HG03575 (cell line): ENCODE data around the gene CCDC24.

Source experiments
- ATAC-seq: cut with Tn5 transposase; IDR thresholded peaks from one replicate; pipeline ENCODE4 v1.9.1; 2021; ENCODE audit not compliant: unreplicated experiment, insufficient number of reproducible peaks, low FRiP score; ENCODE audit errors: extremely low read depth

CCDC24 gene

DNA sequence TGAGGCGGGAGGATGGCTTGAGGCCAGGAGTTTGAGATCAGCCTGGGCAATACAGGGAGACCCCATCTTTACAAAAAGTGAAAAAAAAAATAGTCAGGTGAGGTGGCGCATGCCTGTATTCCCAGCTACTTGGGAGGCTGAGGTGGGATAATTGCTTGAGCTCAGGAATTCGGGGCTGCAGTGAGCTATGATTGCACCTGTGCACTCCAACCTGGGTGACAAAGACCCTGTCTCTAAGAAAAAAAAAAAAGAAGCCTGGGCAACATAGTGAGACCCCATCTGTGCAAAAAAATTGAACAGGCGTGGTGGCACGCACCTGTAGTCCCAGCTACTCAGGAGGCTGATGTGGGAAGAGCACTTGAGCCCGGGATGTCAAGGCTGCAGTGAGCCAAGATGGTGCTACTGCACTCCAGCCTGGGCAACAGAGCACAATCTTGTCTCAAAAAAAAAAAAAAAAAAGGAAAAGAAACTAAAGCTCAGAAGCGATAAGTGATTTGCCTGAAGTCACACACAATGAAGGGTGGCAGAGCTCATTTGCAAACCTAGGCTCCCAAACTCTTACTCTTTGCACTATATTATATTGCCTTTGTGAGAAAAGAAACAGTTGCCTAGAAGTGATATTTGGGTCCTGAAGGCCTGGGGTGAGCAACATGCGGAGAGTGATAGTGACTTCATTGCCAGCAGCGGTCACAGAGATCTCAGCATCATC, 2.0 kb downstream of the CCDC24 start:
- no peak for ATAC-seq

GRCh38 chr1:43994071-43994470, 2.7 kb downstream of the CCDC24 start:
- no peak for ATAC-seq

DNA sequence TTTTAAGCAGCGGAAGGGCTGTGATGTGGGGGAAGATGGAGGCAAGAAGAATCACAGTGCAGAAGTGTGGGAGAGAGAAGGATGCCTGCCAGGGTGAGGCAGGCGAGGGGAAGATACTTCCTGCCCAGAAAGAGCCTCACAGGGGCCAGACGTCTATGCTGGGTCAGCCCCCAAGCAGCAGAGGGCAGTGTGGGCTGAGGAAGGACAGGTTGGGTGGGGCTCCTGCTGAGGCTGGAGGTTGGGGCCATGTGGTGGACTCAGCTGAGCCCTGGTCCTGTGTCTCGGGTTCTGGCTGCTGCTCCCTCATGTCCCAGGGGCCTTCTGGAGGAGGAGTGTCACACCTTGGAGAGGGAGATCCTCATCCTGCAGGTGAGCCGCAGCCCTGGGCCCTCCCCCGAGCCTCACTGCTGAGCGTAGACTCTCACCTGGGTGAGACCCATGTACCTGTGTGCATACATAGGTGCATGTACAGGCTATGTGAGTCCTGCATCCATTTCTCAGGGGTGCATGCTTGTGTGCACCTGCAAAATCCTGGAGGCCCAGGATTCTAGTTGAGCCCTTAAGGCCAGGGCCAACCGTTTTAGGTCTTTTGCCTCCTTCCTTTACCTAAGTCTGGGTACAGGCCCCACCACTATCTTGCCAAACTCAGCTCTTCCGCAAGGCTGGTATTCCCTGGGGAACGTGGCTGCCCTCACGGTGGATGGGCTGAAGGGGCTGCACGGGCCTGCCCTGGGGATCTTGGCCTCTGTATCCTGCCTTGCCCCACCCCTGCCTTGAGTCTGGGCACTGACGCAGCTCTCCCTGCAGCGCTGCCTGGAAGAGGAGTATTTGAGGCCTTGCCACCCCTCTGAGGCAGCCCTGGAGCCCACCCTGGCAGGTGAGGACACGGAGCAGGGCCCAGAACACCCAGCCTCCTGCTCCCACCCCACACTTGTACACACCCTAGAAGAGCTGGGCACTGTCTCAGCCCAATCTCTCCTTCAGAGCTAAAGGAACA, 3.7 kb downstream of the CCDC24 start:
- no peak for ATAC-seq

GRCh38 chr1:43995984-43996732, 4.8 kb downstream of the CCDC24 start:
- no peak for ATAC-seq

GRCh38 chr1:43996733-43997115, 5.3 kb downstream of the CCDC24 start:
- no peak for ATAC-seq

GRCh38 chr1:43997295-43997999, 6.0 kb downstream of the CCDC24 start:
- no peak for ATAC-seq

GRCh38 chr1:43998000-43998378, 6.6 kb downstream of the CCDC24 start:
- ATAC-seq: no peak

- no peak for ATAC-seq
These were observed 8.1 kb downstream of the CCDC24 start for GRCh38 chr1:43999455-43999854.

DNA sequence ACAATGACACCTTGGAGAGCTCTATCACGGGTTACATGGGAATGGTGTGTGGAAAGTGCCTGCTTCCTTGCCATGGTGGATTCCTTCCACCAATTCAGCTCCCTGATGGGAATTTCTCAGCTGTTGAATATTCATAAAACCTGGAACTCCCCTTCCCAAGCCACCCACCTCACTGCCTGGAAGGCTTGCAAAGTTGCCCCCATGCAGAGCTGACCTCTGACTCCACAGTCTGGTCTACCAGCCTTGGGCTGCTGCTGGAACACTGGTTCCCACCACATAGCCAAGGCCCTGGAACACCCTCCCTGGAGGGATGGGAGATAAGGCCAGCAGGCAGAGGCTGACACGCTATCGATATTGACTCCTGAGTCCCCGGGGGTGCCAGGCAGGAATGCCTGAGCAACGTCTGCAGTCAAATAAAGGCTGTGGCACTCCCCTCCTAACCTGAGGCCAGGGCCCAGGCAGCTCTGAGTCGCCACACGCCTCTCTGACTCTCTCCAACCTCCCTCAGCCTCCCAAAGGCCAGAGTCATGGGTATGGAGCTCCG, 8.8 kb downstream of the CCDC24 start:
- ATAC-seq: no peak

- ATAC-seq: no peak
These were observed 10.8 kb downstream of the CCDC24 start for GRCh38 chr1:44002165-44002564.

DNA sequence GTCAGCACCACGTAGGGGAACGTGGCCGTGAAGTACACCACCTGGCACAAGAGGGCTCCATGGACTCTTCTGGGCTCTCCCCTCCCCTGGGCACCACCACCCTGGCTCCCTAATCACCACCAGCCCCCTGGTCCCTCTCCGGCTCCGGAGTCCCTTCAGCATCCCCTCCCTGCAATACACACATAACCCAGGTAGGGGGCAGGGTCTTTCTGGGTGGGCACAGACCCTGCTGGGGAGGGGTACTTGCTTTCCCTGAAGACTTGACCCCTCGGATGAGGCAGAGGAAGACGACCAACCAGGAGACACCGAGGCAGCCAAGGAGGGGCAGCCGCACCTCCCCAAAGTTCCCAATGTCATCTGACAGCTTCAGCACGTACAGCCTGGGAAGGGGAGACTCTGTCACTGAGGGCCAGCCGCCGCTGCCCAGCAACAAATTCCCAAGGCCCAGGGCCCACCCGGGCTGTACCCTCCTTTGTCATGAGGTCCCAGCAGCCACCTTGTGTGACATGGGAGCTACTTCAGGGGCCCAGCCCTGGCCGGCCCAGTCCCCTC, 11.3 kb downstream of the CCDC24 start:
- ATAC-seq: no peak

DNA sequence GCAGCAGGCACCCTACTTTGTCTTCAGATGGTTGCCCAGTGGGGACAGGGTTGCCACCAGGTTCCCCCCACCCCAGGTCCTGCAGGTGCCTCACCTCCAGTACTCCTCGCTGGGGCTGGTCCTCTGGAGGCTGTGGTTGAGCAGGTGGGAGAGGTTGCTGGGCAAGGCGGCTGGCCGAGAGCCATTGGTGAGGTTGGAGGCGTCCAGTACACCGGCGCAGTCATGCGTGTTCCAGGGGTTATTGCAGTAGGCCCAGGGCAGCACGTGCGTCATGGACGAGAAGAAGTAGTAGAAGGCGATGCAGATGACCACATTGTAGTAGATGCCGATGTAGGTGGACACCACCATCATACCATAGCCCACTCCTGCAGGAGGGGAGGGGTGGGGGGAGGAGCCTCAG, 16.9 kb downstream of the CCDC24 start:
- ATAC-seq: no peak

DNA sequence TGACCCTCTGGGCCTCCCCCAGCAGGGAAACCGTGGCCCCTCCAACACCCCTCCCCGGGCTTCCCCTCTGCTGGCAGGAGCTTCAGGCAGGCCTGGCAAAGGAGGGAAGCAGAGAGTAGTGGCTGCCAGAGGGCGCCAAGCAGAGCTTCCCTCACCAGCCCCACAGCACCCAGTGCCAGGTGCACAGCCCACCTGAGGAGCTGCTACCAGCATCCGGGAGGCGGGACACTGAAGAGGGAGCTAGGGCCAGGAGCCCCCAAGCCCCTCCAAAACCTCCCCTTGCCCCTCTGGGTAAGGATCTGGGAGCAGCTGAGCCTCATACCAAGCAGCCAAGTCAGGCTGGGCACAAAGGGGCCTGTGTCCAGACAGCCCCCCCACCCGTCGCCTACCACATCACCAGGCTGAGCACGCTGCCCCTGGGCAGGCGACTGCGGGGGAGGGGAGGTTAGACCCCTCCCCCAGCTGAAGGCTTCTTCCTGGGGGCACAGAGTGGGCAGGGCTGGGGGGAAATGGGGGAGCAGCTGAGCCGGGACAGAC, 19.6 kb downstream of the CCDC24 start:
- ATAC-seq: no peak

DNA sequence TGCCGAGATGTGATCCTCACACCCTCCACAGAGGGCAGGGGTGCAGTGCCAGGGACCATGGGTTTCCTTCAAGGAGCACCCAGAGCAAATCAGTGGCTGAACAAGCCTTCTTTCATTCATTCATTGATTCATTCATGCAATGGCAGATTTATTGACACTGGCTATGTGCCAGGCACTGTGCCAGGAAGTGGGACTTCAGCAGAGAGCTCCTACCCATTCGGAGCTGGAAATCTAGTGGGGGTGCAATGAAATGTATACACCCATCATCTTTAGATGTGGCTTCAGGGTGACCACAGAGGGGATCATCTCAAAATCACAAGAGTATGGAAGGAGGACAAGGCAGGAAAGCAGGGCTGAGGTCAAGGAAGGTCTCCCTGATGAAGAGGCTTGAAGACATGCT, 21.0 kb downstream of the CCDC24 start:
- no peak for ATAC-seq

- ATAC-seq: no peak
These were observed 21.7 kb downstream of the CCDC24 start for GRCh38 chr1:44012941-44013609.

- ATAC-seq: no peak
These were observed 22.6 kb downstream of the CCDC24 start for GRCh38 chr1:44013949-44014348.

DNA sequence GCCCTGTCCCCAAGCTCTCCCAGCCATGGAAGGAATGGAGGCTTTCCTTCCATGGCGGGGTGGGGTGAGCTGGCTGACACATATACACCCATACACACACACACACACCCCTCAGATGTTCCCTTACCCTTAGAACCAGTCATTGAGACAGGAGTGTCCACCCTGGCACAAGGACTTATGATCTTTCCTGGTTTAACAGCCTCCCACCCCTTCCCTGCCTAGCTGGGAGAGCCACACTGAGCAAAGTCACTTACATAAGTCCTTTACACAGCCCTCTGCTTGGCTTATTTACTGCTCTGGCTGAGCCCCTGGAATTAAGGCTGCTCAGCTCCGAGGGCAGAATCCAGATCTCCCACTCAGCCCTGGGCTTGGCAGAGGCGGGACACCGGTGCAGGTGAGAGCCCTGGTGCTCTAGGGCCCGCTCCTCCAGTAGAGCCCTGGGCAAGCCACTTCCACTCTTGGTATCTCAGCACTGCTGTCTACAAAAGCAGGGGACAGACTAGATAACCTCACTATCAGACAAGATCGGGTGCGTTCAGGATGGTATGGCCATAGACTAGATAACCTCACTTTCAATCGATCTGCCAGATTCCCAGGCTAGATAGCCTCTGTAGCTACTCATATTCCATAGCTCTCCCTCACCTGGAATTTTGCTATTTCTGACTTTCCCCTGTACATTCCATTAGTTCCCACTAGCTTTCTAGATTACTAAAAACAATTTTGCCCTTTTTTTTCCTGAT, 23.1 kb downstream of the CCDC24 start:
- no peak for ATAC-seq
